Loucy (cell line): ENCODE results near the gene CSTPP1.

ENCODE experiments used
- H2AFZ ChIP-seq: fragments of 200-600 bp; sonication (generic); 2 replicates; pipeline ENCODE4 v1.6.0; 2016; ENCODE audit warnings: antibody characterized with exemption, mild to moderate bottlenecking, low read length, moderate library complexity
- H3F3A ChIP-seq: fragments of 200-600 bp; 2 replicates; pipeline ENCODE4 v1.6.0; 2016; ENCODE audit warnings: antibody characterized with exemption, low read depth, mild to moderate bottlenecking
- H3K27me3 ChIP-seq: fragments of 200-600 bp; sonication (generic); 2 replicates; pipeline ENCODE4 v1.6.1; 2014; ENCODE audit warnings: low read length, mild to moderate bottlenecking; ENCODE audit not compliant: insufficient read depth, poor library complexity, severe bottlenecking
- H3K36me3 ChIP-seq: fragments of 200-600 bp; sonication (generic); 2 replicates; pipeline ENCODE4 v1.6.1; 2016; ENCODE audit warnings: low read length; ENCODE audit not compliant: insufficient read depth
- H3K4me1 ChIP-seq: fragments of 200-600 bp; sonication (generic); 2 replicates; pipeline ENCODE4 v1.5.1; 2014; ENCODE audit warnings: low read length, mild to moderate bottlenecking; ENCODE audit not compliant: insufficient read depth, poor library complexity, severe bottlenecking
- H3K4me2 ChIP-seq: fragments of 200-600 bp; sonication (generic); 2 replicates; pipeline ENCODE4 v1.6.0; 2014; ENCODE audit warnings: antibody characterized with exemption, low read length, low read depth, mild to moderate bottlenecking; ENCODE audit not compliant: poor library complexity, severe bottlenecking
- H3K4me3 ChIP-seq: fragments of 200-600 bp; sonication (generic); 2 replicates; pipeline ENCODE4 v1.5.1; 2014; ENCODE audit warnings: low read length, mild to moderate bottlenecking, mixed read lengths; ENCODE audit not compliant: poor library complexity, severe bottlenecking
- H3K79me2 ChIP-seq: fragments of 200-600 bp; sonication (generic); 2 replicates; pipeline ENCODE4 v1.6.1; 2014; ENCODE audit warnings: low read length; ENCODE audit not compliant: insufficient read depth
- H3K9ac ChIP-seq: fragments of 200-600 bp; sonication (generic); 2 replicates; pipeline ENCODE4 v1.6.0; 2014; ENCODE audit warnings: mild to moderate bottlenecking, low read depth, low read length, moderate library complexity; ENCODE audit not compliant: poor library complexity, severe bottlenecking
- H3K9me2 ChIP-seq: fragments of 200-600 bp; sonication (generic); replicated peaks from 2 replicates; pipeline ENCODE4 v1.6.1; 2016; ENCODE audit warnings: low read depth, low read length, mixed read lengths
- H3K9me3 ChIP-seq: fragments of 200-600 bp; sonication (generic); 2 replicates; pipeline ENCODE4 v1.6.1; 2014; ENCODE audit warnings: mild to moderate bottlenecking, antibody characterized with exemption, low read length, low read depth; ENCODE audit not compliant: insufficient read depth
- H4K20me1 ChIP-seq: fragments of 200-600 bp; sonication (generic); 2 replicates; pipeline ENCODE4 v1.6.0; 2014; ENCODE audit warnings: antibody characterized with exemption, low read length, mild to moderate bottlenecking; ENCODE audit not compliant: insufficient read depth, poor library complexity, severe bottlenecking
- EZH2phosphoT487 ChIP-seq: fragments of 200-600 bp; IDR thresholded peaks from 2 replicates; pipeline ENCODE4 v1.6.1; 2018; ENCODE audit warnings: antibody characterized with exemption, mild to moderate bottlenecking, moderate library complexity, borderline replicate concordance
- TF ChIP-seq, protein P1 (sequence below): fragments of 200-600 bp; sonication (generic); conservative IDR thresholded peaks from 2 replicates; pipeline ENCODE4 v1.5.1; 2014; ENCODE audit warnings: mild to moderate bottlenecking, antibody characterized with exemption, low read length

CSTPP1 gene

DNA sequence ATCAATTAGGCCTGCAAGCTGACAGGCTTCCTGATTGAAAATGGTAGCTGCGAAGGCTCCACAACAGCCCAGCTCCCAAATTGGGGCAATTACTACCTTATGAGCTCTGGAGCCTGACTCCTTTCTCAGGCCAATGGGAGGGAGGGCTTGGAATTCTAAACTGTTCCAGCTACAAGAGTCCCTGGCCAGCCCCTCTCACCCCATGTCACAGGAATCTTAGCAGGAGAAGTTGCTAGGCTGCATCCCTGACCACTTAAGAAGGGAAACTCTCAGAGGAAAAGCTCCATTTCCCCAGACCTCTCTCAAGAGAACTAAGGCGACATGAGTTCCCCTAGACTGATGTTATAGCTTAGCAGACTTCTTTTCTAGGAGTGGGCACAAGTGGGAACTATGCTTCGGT lies 23.1 kb upstream of the CSTPP1 start:
- H3K36me3 ChIP-seq = no peaks in the 10 kb centered on the region
- H3K27me3 ChIP-seq = peaks cover 8% of the 10 kb centered on the region
- no peak overlapping the region for H3K4me2 ChIP-seq
- no peak overlapping the region for H3K9ac ChIP-seq
- H3F3A ChIP-seq = 0 out of 2 replicates have a peak, but pooled peaks cover 4% of the 10 kb centered on the region
- H3K4me3 ChIP-seq = no peak overlapping the region
- H3K9me3 ChIP-seq = no peaks in the 10 kb centered on the region
- peaks cover 43% of the 10 kb centered on the region for H3K4me1 ChIP-seq
- no peak for TF ChIP-seq EZH2phosphoT487
- TF ChIP-seq, protein P1, sequence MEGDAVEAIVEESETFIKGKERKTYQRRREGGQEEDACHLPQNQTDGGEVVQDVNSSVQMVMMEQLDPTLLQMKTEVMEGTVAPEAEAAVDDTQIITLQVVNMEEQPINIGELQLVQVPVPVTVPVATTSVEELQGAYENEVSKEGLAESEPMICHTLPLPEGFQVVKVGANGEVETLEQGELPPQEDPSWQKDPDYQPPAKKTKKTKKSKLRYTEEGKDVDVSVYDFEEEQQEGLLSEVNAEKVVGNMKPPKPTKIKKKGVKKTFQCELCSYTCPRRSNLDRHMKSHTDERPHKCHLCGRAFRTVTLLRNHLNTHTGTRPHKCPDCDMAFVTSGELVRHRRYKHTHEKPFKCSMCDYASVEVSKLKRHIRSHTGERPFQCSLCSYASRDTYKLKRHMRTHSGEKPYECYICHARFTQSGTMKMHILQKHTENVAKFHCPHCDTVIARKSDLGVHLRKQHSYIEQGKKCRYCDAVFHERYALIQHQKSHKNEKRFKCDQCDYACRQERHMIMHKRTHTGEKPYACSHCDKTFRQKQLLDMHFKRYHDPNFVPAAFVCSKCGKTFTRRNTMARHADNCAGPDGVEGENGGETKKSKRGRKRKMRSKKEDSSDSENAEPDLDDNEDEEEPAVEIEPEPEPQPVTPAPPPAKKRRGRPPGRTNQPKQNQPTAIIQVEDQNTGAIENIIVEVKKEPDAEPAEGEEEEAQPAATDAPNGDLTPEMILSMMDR = no peak
- no peaks in the 10 kb centered on the region for H3K9me2 ChIP-seq
- H3K79me2 ChIP-seq = no peaks in the 10 kb centered on the region
- H4K20me1 ChIP-seq = no peaks in the 10 kb centered on the region
- H2AFZ ChIP-seq = no peak overlapping the region

DNA sequence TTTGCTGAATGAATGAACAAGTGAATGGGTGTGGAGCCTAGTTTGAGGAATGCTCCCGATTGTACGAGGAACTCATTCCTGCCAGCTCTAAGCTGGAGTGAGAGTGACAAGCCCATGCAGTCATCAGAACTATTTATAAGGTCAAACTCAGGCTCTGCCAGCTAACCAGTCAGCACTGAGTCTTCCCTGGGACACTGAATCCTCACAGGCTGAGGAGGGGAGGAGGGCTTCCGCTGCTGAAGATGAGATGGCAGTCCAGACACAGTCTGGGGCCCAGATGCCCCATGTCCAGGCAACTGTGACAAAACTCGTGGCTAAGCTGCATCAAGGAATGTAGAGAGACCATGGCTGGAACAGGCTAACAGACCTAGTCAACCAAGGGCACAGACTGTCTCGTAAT lies 22.2 kb upstream of the CSTPP1 start:
- peaks cover 51% of the 10 kb centered on the region for H3K4me1 ChIP-seq
- H3K27me3 ChIP-seq = peaks cover 8% of the 10 kb centered on the region
- no peaks in the 10 kb centered on the region for H3K9me2 ChIP-seq
- H3K9me3 ChIP-seq = no peaks in the 10 kb centered on the region
- H3K36me3 ChIP-seq = no peaks in the 10 kb centered on the region
- TF ChIP-seq, protein P1 = no peak
- TF ChIP-seq EZH2phosphoT487 = no peak
- no peak overlapping the region for H3K9ac ChIP-seq
- H4K20me1 ChIP-seq = no peaks in the 10 kb centered on the region
- H3K4me3 ChIP-seq = no peak overlapping the region
- no peak overlapping the region for H2AFZ ChIP-seq
- no peaks in the 10 kb centered on the region for H3K79me2 ChIP-seq
- H3K4me2 ChIP-seq = no peak overlapping the region
- 0 out of 2 replicates have a peak, but pooled peaks cover 4% of the 10 kb centered on the region for H3F3A ChIP-seq

DNA sequence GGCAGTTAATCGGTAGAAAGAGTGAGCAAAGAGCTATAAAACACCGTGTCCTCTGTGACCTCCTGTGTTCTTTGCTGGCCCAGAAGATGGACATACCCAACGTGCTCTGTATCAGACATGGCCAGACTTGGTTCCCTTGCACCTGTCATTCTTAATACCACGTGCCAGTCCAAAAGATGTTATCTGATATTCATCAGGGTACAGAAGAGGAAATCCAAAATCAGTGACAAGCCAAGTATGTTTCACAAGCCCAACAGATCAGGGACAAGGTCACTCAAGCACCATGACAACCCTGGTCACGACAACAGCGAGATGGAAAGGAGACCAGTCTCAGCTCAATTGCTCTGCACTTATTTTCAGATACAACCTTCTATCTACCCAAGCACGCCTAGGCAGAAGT lies 21.7 kb upstream of the CSTPP1 start:
- Histone ChIP-seq H3K27me3 (peaks cover 8% of the 10 kb centered on the region), H4K20me1 (no peaks in the 10 kb centered on the region), H3K4me3 (no peak overlapping the region), H3K4me1 (peaks cover 55% of the 10 kb centered on the region), H2AFZ (no peak overlapping the region), H3K79me2 (no peaks in the 10 kb centered on the region), H3K9me3 (no peaks in the 10 kb centered on the region), H3K9ac (no peak overlapping the region), H3K9me2 (no peaks in the 10 kb centered on the region), H3K36me3 (no peaks in the 10 kb centered on the region), H3K4me2 (no peak overlapping the region), H3F3A (0 out of 2 replicates have a peak, but pooled peaks cover 4% of the 10 kb centered on the region)
- TF ChIP-seq, protein P1 = no peak
- TF ChIP-seq EZH2phosphoT487 = no peak
